Lower leg skin (tissue), 4 donors: Measurements from ENCODE around the gene NOL7. TPM values are rescaled to one million over a fixed set of nuclear protein-coding genes. Genes with fewer than 3 reads are reported as not detected.

Experiments
- DNase-seq, 2 donors: peaks; one replicate each; pipeline ENCODE4 v3.0.0-alpha.2; 2019; ENCODE audit warnings: low spot score in 2 of 2
- H3K4me3 ChIP-seq: fragments of 200-600 bp; sonication (generic); 2 replicates; pipeline ENCODE4 v1.5.1; 2017; ENCODE audit warnings: mild to moderate bottlenecking, low read depth; ENCODE audit not compliant: poor library complexity, severe bottlenecking
- CTCF ChIP-seq, 3 donors: fragments of 450-650 bp; IDR thresholded peaks; one replicate each; pipeline ENCODE4 v1.5.1; 2016; ENCODE audit warnings: antibody characterized with exemption in 3 of 3, mild to moderate bottlenecking in 3 of 3, moderate library complexity in 2 of 3
- POLR2A ChIP-seq, 2 donors: fragments of 450-650 bp; IDR thresholded peaks; one replicate each; pipeline ENCODE4 v1.6.1; 2016 to 2017; ENCODE audit warnings: antibody characterized with exemption in 2 of 2, mild to moderate bottlenecking in 1 of 2, moderate library complexity in 1 of 2
- WGBS, 2 donors: methylation state at CpG; one replicate each; pipeline ENCODE4 v1.1.5; 2018; 5-methylcytosine and 5-hydroxymethylcytosine counted together
- intact Hi-C: fragments of 100-400 bp; cut with DNase I; formaldehyde crosslinking; loops from one replicate; pipeline ENCODE4 v1.15.0; 2023; ENCODE audit warnings: low total_unique reads
- total RNA-seq, 4 donors: library from RNA; depleted of rRNA; stranded (reverse); fragments of >200 nt; gene quantifications; one replicate each; pipeline ENCODE4 v1.1.0, GENCODE V29; 2016

Gene NOL7
- total RNA-seq, 4 donors from 2014 or later, result 54.7 to 77.2 (median 66.7) TPM

DNA sequence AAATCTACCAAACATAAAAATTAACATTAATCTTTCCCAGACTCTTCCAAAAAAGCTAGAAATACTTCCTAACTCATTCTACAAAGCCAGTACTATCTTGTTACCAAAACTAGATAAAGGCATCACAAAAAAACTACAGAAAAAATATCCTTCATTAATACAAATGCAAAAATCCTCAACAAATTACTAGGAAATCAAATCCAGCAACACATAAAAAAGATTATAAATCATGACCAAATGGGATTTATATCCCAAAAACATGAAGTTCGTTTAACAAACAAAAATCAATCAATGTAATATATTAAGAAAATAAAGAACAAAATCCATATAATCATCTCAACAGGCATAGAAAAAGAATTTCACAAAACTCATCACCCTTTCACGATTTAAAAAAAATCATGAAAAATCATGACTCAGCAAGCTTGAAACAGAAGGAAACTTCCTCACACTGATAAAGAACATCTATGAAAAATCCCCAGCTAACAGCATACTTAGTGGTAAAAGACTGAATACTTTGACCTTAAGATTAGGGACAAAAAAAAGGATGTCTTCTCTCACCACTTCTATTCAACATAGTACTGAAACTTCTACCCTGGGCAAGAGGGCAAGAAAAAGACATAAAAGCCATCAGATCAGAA lies 53.3 kb downstream of the NOL7 start:
- WGBS, 2 donors, result 61 to 62% methylated on average over 2 of the region's 2 CpGs
- DNase-seq, result no peak
- TF ChIP-seq POLR2A (IDR thresholded peaks at IDR 0.05) (no peak), CTCF (IDR thresholded peaks at IDR 0.05) (no peak)
- intact Hi-C loops, result no loop called here
- H3K4me3 ChIP-seq, result no peak overlapping the region

DNA sequence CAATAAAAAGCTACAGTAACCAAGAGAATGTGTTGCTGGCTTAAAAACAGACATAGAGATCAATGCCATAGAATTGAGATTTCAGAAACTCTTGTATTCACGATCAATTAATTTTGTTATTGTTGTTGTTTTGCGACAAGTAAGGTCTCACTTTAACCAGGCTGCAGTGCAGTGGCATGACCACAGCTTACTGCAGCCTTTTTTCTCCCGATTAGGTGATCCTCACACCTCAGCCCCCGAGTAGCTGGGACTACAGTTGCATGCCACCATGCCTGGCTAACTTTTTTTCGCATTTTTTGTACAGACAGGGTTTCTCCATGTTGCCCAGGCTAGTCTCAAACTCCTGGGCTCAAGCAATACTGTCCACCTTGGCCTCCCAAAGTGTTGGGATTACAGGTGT lies 54.3 kb downstream of the NOL7 start:
- intact Hi-C loops, result no loop called here

More for the DNA sequence above, 54.3 kb downstream of the NOL7 start:
- 90 to 95% methylated on average over 5 of the region's 5 CpGs for WGBS, 2 donors
- TF ChIP-seq POLR2A (IDR thresholded peaks at IDR 0.05) (no peak), CTCF (IDR thresholded peaks at IDR 0.05) (no peak)
- no peak overlapping the region for H3K4me3 ChIP-seq
- no peak for DNase-seq

Other genes with a start within 250 kb of the NOL7 start
- gene GFOD1, start 127.7 kb upstream of the NOL7 start, total RNA-seq, result 10 to 100 TPM in 3 of 4 donors, 1 to 10 TPM in 1; 7.3 to 15.9 (median 12.4) TPM
- 10 to 100 TPM in 1 of 4 donors, 1 to 10 TPM in 3; 5.5 to 12.7 (median 5.9) TPM for gene SIRT5, start 40.7 kb upstream of the NOL7 start, total RNA-seq
- 10 to 100 TPM; 45.4 to 59.3 (median 53.6) TPM for gene RANBP9, start 96.5 kb downstream of the NOL7 start, total RNA-seq
- 10 to 100 TPM; 19.2 to 50.1 (median 33.5) TPM for gene MCUR1, start 199.2 kb downstream of the NOL7 start, total RNA-seq